Keratinocyte (primary cell): ENCODE data around the gene NOD1. TPM values are rescaled to one million over a fixed set of nuclear protein-coding genes. Genes with fewer than 3 reads are reported as not detected.

ENCODE experiments used
- DNase-seq: peaks from one replicate; pipeline ENCODE4 v3.0.0-alpha.2; 2011; ENCODE audit warnings: low read depth, missing footprints, low spot score
- FAIRE-seq: peaks from 2 replicates; lab custom pipeline; 2011; peaks lifted over from hg19 to GRCh38; lab: Jason Lieb, UNC
- H2AFZ ChIP-seq: 2 replicates; pipeline ENCODE4 v1.6.0; 2012; ENCODE audit warnings: low read length, control low read depth, inconsistent platforms; ENCODE audit not compliant: control insufficient read depth
- H3K27ac ChIP-seq: 2 replicates; pipeline ENCODE4 v1.5.1; 2011; ENCODE audit warnings: low read length; ENCODE audit not compliant: control insufficient read depth, insufficient read depth
- H3K27me3 ChIP-seq: 3 replicates; pipeline ENCODE4 v1.6.0; 2011; ENCODE audit warnings: low read length; ENCODE audit not compliant: control insufficient read depth, insufficient read depth; ENCODE audit errors: extremely low read depth
- H3K36me3 ChIP-seq, 2 experiments: 2 replicates in 1 of 2; 3 replicates in 1 of 2; pipeline ENCODE4 v1.5.1; 2011; ENCODE audit warnings: low read length in 2 of 2, mild to moderate bottlenecking in 1 of 2; ENCODE audit not compliant: control insufficient read depth in 2 of 2, insufficient read depth in 2 of 2; ENCODE audit errors: extremely low read depth in 1 of 2
- H3K4me1 ChIP-seq: 3 replicates; pipeline ENCODE4 v1.5.1; 2011; ENCODE audit warnings: low read length; ENCODE audit not compliant: control insufficient read depth, insufficient read depth; ENCODE audit errors: extremely low read depth
- H3K4me2 ChIP-seq: 3 replicates; pipeline ENCODE4 v1.6.0; 2011; ENCODE audit warnings: low read depth, low read length; ENCODE audit not compliant: control insufficient read depth, insufficient read depth; ENCODE audit errors: extremely low read depth
- H3K4me3 ChIP-seq, 3 experiments: fragments of 200-600 bp in 1 of 3; sonication (generic) in 1 of 3; 2 replicates in 2 of 3; 3 replicates in 1 of 3; pipeline ENCODE4 v1.5.1; 2011 to 2016; ENCODE audit warnings: low read length in 3 of 3, mild to moderate bottlenecking in 3 of 3, control low read depth in 2 of 3, inconsistent platforms in 1 of 3, low read depth in 1 of 3, mixed read lengths in 1 of 3, mixed run types in 1 of 3, moderate library complexity in 1 of 3; ENCODE audit not compliant: control insufficient read depth in 2 of 3, insufficient read depth in 2 of 3; ENCODE audit errors: extremely low read depth in 1 of 3
- H3K79me2 ChIP-seq: 2 replicates; pipeline ENCODE4 v1.6.0; 2012; ENCODE audit warnings: low read length; ENCODE audit not compliant: control insufficient read depth, insufficient read depth
- H3K9ac ChIP-seq: 3 replicates; pipeline ENCODE4 v1.6.0; 2011; ENCODE audit warnings: low read length; ENCODE audit not compliant: control insufficient read depth, insufficient read depth; ENCODE audit errors: extremely low read depth
- H3K9me1 ChIP-seq: 3 replicates; pipeline ENCODE4 v1.6.0; 2011; ENCODE audit warnings: low read length; ENCODE audit not compliant: control insufficient read depth, insufficient read depth; ENCODE audit errors: extremely low read depth
- H3K9me3 ChIP-seq: 2 replicates; pipeline ENCODE4 v1.5.1; 2012; ENCODE audit warnings: low read depth, low read length; ENCODE audit not compliant: control insufficient read depth
- H4K20me1 ChIP-seq: 3 replicates; pipeline ENCODE4 v1.6.0; 2011; ENCODE audit warnings: low read length; ENCODE audit not compliant: control insufficient read depth, insufficient read depth; ENCODE audit errors: extremely low read depth
- EZH2 ChIP-seq: IDR thresholded peaks from one replicate; pipeline ENCODE4 v1.6.1; 2012; ENCODE audit warnings: inconsistent platforms, mild to moderate bottlenecking, low read length, moderate library complexity
- dilution Hi-C: fragments of 300-500 bp; cut with MboI; formaldehyde crosslinking; loops from one replicate; pipeline ENCODE4 v1.7.0; 2020; ENCODE audit warnings: low sequenced_read_pairs; ENCODE audit not compliant: extremely low pct_ligation_motif_present
- polyA plus RNA-seq, 5 experiments: library from polyadenylated mRNA; depleted of rRNA in 3 of 5; stranded (reverse) in 3 of 5; stranded (forward) in 1 of 5; unstranded in 1 of 5; fragments of >200 nt; gene quantifications; 1 replicate in 1 of 5; 2 replicates in 3 of 5; 3 replicates in 1 of 5; pipeline versions ENCODE4 v1.2.1 to v1.2.3, GENCODE V29; 2011 to 2012; ENCODE audit warnings: missing spikeins in 2 of 5, low read depth in 1 of 5, low replicate concordance in 1 of 5
- TF ChIP-seq, protein P1 (sequence below), 3 experiments: IDR thresholded peaks in 1 of 3; conservative IDR thresholded peaks in 1 of 3; optimal IDR thresholded peaks in 1 of 3; 2 replicates in 2 of 3; 3 replicates in 1 of 3; pipeline versions ENCODE3 to v1.5.1; 2011; ENCODE audit warnings: low read length in 3 of 3, mild to moderate bottlenecking in 3 of 3, moderate library complexity in 2 of 3, control low read depth in 1 of 3, inconsistent platforms in 1 of 3; ENCODE audit not compliant: insufficient read depth in 2 of 3; ENCODE audit errors: extremely low read depth in 1 of 3

NOD1 gene
- polyA plus RNA-seq, 1 donor (not counting 4 experiments of a cell fraction or from before 2014, with no cell fraction given), result 4.3 TPM

DNA sequence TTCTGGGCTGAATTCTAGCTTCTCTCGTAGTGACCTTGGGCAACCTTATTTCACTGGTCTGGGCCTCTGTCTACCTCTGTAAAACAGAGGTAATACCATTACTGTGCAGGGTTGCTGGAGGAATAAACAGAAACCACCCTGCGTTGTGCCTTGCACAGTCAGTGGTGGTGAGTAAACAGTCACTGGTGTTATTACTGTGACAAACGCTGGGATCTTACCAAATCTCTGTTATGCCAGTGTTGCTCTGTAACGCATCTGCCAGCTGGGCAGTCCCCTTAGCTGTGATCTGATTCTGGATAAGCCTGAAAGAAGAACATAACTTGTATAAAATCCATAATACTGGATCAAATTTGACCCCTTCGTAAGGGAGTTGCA, 49.4 kb downstream of the NOD1 start:
- Histone ChIP-seq H3K9me1 (no peaks in the 10 kb centered on the region), H3K36me3 (peaks cover 1 to 14% of the 10 kb centered on the region in 2 experiments), H2AFZ (no peak overlapping the region), H3K27ac (no peak overlapping the region), H3K9ac (no peak overlapping the region), H3K4me2 (no peak overlapping the region), H4K20me1 (no peaks in the 10 kb centered on the region), H3K27me3 (no peaks in the 10 kb centered on the region), H3K4me1 (no peaks in the 10 kb centered on the region), H3K9me3 (no peaks in the 10 kb centered on the region), H3K79me2 (no peaks in the 10 kb centered on the region), H3K4me3 (no peak overlapping the region)
- FAIRE-seq (no peak), DNase-seq (no peak)
- dilution Hi-C loops, result no loop called here
- TF ChIP-seq, protein P1, sequence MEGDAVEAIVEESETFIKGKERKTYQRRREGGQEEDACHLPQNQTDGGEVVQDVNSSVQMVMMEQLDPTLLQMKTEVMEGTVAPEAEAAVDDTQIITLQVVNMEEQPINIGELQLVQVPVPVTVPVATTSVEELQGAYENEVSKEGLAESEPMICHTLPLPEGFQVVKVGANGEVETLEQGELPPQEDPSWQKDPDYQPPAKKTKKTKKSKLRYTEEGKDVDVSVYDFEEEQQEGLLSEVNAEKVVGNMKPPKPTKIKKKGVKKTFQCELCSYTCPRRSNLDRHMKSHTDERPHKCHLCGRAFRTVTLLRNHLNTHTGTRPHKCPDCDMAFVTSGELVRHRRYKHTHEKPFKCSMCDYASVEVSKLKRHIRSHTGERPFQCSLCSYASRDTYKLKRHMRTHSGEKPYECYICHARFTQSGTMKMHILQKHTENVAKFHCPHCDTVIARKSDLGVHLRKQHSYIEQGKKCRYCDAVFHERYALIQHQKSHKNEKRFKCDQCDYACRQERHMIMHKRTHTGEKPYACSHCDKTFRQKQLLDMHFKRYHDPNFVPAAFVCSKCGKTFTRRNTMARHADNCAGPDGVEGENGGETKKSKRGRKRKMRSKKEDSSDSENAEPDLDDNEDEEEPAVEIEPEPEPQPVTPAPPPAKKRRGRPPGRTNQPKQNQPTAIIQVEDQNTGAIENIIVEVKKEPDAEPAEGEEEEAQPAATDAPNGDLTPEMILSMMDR (optimal IDR thresholded peaks at IDR 0.05 in 1 of 3, IDR thresholded peaks at IDR 0.05 in 1 of 3, conservative IDR thresholded peaks at IDR 0.05 in 1 of 3; ENCODE audit: extremely low read depth in 1 of 3, insufficient read depth in 2 of 3, low read length in 3 of 3), result no peak
- TF ChIP-seq EZH2, result no peak

DNA sequence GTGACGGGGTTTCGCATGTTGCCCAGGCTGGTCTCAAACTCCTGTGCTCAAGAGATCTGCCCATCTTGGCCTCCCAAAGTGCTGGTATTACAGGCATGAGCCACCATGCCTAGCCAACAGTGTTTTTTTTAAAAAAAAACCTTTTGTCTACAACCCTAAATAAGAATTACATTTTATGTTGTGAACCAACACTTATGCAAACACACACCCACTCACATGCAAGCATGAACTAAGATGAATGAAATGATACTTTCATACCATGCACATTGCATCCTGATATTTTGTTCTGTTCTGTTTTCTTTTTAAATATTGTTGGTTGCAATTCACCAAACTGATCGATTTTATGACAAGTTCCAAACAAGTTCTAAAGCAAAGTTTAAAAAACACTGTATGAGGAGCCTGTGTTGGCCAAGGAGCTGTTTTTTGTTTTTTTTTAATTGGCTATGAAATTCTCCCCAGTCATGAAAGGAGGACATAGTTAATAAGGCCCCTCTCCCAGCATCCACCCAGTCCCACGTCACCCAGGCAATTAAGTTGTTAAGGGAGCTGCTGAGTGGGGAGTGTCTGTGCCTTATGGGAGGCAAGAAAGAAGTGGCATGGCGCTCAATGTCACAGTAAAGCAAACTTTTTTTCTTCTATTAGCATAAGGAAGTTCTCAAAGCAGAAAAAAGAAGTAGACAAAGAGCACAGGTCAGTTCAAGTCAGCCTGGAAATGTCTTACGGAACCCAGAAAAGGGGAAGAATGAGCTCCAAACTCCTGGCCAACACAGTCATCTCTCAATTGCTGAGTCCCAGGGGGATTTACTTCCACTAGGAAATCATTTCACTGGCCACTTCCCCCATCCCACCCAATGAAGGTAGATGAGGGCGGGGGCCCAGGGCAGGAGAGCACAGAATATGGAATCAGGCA, 50.1 kb downstream of the NOD1 start:
- FAIRE-seq (no peak), DNase-seq (no peak)
- Histone ChIP-seq H3K36me3 (peaks cover 1 to 15% of the 10 kb centered on the region in 2 experiments), H3K4me3 (no peak overlapping the region), H3K79me2 (no peaks in the 10 kb centered on the region), H3K9me1 (no peaks in the 10 kb centered on the region), H3K9ac (no peak overlapping the region), H3K9me3 (no peaks in the 10 kb centered on the region), H3K27ac (no peak overlapping the region), H3K4me1 (no peaks in the 10 kb centered on the region), H3K4me2 (no peak overlapping the region), H4K20me1 (no peaks in the 10 kb centered on the region), H3K27me3 (no peaks in the 10 kb centered on the region), H2AFZ (no peak overlapping the region)
- TF ChIP-seq, protein P1 (optimal IDR thresholded peaks at IDR 0.05 in 1 of 3, IDR thresholded peaks at IDR 0.05 in 1 of 3, conservative IDR thresholded peaks at IDR 0.05 in 1 of 3; ENCODE audit: extremely low read depth in 1 of 3, insufficient read depth in 2 of 3, low read length in 3 of 3), result no peak
- no peak for TF ChIP-seq EZH2
- dilution Hi-C loops, result no loop called here
